GM18873 (cell line): ENCODE measurements around the gene TXNDC2.
"Not testable (repeated sequence)": the region's sequence is repeated elsewhere in the genome, so short reads cannot be mapped to it uniquely, and the experiment has no call there.

Experiments
- ATAC-seq: cut with Tn5 transposase; IDR thresholded peaks from one replicate; pipeline ENCODE4 v1.9.1; 2021; ENCODE audit warnings: mild to moderate bottlenecking, moderate library complexity, moderate number of reproducible peaks; ENCODE audit not compliant: unreplicated experiment, low FRiP score

Gene TXNDC2

GRCh38 chr18:9911226-9911625, 25.5 kb downstream of the TXNDC2 start:
- ATAC-seq = no peak

DNA sequence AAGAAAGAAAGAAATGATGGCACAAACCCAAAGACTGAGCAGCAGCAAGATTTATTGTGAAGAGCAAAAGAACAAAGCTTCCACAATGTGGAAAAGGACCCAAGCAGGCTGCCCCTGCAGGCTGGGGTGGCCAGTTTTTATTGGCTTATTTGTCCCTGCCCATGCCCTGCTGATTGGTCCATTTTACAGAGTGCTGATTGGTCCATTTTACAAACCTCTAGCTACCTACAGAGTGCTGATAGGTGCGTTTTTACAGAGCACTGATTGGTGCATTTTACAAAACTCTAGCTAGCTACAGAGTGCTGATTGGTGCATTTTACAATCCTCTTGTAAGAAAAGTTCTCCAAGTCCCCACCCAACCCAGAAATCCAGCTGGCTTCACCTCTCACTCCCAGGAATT, 26.5 kb downstream of the TXNDC2 start:
- ATAC-seq = not testable (repeated sequence)

- no peak for ATAC-seq
Measured at GRCh38 chr18:9913151-9913525, 27.4 kb downstream of the TXNDC2 start.

- peak; percentile 84 for ATAC-seq
Measured at GRCh38 chr18:9913526-9914333, 28.0 kb downstream of the TXNDC2 start, which contains the start of gene VAPA. Gene VAPA (plus strand): TSS chr18:9914016. CDS start chr18:9914257, 241 bp downstream.

GRCh38 chr18:9914334-9914583, 28.5 kb downstream of the TXNDC2 start:
- ATAC-seq = no peak

- peak; percentile 10 for ATAC-seq
Measured at GRCh38 chr18:9914584-9915290, 29.0 kb downstream of the TXNDC2 start.

- ATAC-seq = no peak
Measured at GRCh38 chr18:9915291-9916076, 29.7 kb downstream of the TXNDC2 start.

GRCh38 chr18:9916077-9916639, 30.4 kb downstream of the TXNDC2 start:
- no peak for ATAC-seq

DNA sequence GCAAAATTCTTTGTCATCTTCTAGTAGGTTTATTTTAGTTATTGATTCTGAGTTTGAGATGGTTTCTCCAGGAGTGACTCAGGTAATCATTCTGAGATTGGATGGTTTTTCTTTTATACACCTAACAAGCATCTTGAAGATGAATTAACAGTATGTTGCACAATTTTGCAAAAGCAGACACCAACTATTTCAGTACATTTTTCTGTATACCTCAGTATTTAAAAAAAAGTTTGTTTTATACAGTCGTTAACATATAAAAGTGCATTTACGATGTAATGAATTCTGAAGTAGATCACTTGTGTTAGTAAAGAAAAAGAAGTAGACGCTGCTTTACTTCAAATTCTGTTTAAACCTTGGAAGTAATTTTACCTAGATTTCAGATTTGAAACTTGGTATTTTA, 31.0 kb downstream of the TXNDC2 start:
- ATAC-seq = no peak

DNA sequence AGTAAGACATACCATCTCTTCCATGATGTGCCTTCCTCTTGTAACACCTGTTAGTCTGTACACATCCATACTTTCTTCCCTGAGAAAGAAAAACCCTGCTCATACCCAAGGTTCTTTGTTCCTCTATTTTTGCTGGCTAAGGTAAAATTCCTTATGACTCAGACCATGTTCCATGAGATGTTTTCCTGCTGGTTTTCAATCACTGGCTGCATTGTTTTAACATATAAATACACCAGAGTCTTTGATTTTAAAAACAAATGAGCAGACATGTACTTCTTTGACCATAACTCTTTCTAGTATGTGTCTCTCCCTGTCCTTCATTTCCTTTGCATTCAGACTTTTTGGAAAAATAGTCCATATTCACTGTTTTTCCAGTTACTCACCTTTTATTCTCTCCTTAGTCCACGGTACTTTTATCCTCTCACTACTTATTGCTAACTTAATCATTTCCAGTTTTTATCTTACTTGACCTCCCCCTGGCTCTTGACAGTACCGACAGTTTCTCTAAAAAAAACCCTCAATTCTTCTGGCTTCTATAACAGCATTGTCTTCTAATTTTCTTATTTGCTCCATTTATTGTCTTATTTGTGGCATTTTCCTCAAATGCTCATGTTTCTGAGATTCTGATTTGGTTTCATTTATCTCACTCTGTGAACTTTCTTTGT, 32.4 kb downstream of the TXNDC2 start:
- ATAC-seq = no peak

DNA sequence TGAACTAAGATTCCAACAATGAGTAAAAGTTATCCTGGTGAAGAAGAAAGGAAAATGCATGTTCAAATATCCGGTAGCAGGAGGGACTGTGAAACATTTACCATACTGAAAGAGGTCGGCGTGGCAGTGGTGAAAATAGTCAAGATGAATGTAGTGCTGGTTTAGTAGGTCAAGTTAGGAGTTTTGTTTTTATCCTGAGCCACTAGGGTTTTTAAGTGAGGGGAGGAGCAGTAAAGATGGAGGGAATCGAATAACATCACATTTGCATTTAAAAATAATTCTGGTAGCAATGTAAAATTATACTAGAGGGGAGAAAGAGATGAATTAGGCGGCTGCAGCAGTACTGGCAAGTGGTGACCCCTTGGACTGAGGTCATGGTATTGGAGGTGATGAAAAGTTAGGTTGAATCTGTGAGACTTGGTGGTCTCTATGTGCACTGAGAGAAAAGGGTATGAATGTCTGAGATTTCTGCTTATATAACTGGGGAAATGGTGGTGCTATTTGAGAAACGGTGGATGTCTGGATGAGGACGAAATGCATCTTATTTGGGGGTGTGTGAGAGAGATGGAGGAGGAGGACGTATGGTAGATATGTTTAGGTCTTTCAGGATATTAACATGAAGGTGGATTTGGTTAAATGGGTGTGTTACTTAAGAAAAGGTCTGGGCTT, 33.9 kb downstream of the TXNDC2 start:
- no peak for ATAC-seq

GRCh38 chr18:9922592-9923311, 37.0 kb downstream of the TXNDC2 start:
- no peak for ATAC-seq

- no peak for ATAC-seq
Measured at GRCh38 chr18:9924371-9924943, 38.7 kb downstream of the TXNDC2 start.

DNA sequence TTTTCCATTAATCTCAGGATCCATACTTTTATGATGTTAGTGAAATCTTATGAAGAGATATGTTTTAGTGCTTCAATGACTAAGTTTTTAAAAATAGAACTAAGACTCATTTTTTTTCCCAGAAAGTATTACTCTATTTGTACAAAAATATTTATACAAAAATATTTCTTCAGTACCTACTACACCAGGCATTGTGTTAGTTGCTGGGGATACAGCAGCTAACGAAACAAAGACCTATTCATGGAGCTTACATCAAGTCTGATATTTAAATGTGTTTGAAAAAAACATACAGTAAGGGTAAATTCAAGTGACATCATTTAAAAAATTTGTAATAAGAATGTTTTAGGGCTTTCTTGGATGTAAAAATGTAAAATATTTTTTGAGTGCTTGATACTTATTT, 39.6 kb downstream of the TXNDC2 start:
- ATAC-seq = no peak

GRCh38 chr18:9925795-9926194, 40.0 kb downstream of the TXNDC2 start:
- no peak for ATAC-seq

- no peak for ATAC-seq
Measured at GRCh38 chr18:9926223-9926894, 40.6 kb downstream of the TXNDC2 start.

- no peak for ATAC-seq
Measured at GRCh38 chr18:9926977-9927376, 41.2 kb downstream of the TXNDC2 start.

GRCh38 chr18:9927392-9928063, 41.8 kb downstream of the TXNDC2 start:
- ATAC-seq = no peak
